AG09309 (cell line): ENCODE results near the gene RNASEH1.

Experiments
- DNase-seq: peaks from one replicate; pipeline ENCODE4 v3.0.0-alpha.2; 2010; ENCODE audit warnings: low read depth
- H3K4me3 ChIP-seq: 2 replicates; pipeline ENCODE4 v1.5.1; 2011; ENCODE audit warnings: mild to moderate bottlenecking, low read depth, low read length, moderate library complexity; ENCODE audit not compliant: control insufficient read depth
- TF ChIP-seq, protein P1 (sequence below): IDR thresholded peaks from 2 replicates; pipeline ENCODE4 v1.5.1; 2011; ENCODE audit warnings: mild to moderate bottlenecking, low read depth, low read length, inconsistent platforms; ENCODE audit not compliant: insufficient read depth, control insufficient read depth; ENCODE audit errors: missing control alignments

Gene RNASEH1

GRCh38 chr2:3587021-3587420, 28.9 kb upstream of the RNASEH1 start:
- H3K4me3 ChIP-seq = no peak overlapping the region
- TF ChIP-seq, protein P1, sequence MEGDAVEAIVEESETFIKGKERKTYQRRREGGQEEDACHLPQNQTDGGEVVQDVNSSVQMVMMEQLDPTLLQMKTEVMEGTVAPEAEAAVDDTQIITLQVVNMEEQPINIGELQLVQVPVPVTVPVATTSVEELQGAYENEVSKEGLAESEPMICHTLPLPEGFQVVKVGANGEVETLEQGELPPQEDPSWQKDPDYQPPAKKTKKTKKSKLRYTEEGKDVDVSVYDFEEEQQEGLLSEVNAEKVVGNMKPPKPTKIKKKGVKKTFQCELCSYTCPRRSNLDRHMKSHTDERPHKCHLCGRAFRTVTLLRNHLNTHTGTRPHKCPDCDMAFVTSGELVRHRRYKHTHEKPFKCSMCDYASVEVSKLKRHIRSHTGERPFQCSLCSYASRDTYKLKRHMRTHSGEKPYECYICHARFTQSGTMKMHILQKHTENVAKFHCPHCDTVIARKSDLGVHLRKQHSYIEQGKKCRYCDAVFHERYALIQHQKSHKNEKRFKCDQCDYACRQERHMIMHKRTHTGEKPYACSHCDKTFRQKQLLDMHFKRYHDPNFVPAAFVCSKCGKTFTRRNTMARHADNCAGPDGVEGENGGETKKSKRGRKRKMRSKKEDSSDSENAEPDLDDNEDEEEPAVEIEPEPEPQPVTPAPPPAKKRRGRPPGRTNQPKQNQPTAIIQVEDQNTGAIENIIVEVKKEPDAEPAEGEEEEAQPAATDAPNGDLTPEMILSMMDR = no peak
- no peak for DNase-seq

- TF ChIP-seq, protein P1 = no peak
- DNase-seq = no peak
- H3K4me3 ChIP-seq = no peak overlapping the region
Measured at GRCh38 chr2:3586220-3586619, 28.1 kb upstream of the RNASEH1 start.

DNA sequence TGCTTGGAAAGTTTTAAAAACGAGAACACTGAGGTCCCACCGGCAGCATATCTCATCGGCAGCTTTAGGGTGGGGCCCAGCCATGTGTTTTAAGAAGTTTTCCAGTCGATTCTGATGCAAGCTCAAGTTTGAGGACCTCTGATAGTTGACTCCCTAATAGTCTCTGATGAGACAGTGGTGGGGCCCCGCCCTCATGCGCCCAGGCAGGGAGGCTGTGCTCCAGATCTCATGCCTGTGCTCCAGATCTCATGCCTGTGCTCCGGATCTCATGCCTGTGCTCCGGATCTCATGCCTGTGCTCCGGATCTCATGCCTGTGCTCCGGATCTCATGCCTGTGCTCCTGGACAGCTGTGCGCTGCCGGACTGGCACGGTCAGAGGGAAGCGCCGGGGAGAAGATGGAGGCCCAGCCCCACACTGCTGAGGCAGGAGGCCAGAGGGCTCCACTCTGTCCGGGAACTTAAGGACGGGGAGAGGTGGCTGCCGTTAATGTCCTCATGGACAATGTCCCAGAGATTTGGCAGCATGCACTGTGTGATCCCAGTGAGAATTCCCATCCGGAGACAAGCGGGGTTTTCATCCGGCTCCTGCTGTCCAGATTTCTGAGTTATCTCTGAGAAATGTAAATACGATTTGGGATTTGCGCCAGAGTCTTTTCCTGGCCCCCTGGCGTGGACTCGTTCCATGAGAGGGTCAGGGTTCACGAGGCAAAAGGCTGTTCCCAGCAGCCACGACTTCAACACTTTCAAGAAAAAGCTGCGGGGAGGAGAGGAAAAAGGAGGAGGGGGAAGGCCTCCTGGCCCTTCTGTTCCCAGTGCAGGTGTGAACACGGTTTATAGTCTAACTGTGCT, 27.4 kb upstream of the RNASEH1 start:
- TF ChIP-seq, protein P1 = no peak
- H3K4me3 ChIP-seq = no peak overlapping the region
- DNase-seq = no peak

GRCh38 chr2:3584608-3585260, 26.6 kb upstream of the RNASEH1 start:
- DNase-seq = no peak
- H3K4me3 ChIP-seq = no peak overlapping the region
- TF ChIP-seq, protein P1 = no peak

DNA sequence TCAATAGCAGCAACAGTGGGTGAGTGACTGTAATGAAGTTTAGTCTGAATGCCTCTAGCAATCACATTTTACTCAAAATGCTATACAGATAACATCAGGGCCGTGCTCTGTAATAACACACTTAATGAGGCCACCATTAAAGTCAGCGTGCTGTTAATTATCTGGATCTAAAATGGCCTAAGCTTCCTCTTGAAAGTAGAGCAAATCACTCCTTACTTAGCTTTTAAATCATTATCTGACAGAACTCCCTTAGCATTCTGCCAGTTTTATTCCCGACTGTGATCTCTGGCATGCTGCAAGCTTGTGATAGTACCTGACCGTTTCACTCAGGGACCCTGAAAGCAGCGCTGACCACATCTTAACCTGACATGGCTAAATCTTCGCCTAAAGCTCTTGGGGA, 25.9 kb upstream of the RNASEH1 start:
- TF ChIP-seq, protein P1 = no peak
- H3K4me3 ChIP-seq = no peak overlapping the region
- no peak for DNase-seq

GRCh38 chr2:3581367-3582262, 23.5 kb upstream of the RNASEH1 start:
- TF ChIP-seq, protein P1 = no peak
- H3K4me3 ChIP-seq = no peak overlapping the region
- DNase-seq = no peak
